HG03575 (cell line): Measurements from ENCODE around the gene SYT3.
"Not testable (repeated sequence)": the region's sequence is repeated elsewhere in the genome, so short reads cannot be mapped to it uniquely, and the experiment has no call there.

Experiments used
- ATAC-seq: cut with Tn5 transposase; IDR thresholded peaks from one replicate; pipeline ENCODE4 v1.9.1; 2021; ENCODE audit not compliant: unreplicated experiment, insufficient number of reproducible peaks, low FRiP score; ENCODE audit errors: extremely low read depth

SYT3 gene

GRCh38 chr19:50645107-50645506, 5.4 kb upstream of the SYT3 start:
- no peak for ATAC-seq

GRCh38 chr19:50644315-50644915, 4.7 kb upstream of the SYT3 start:
- ATAC-seq = no peak

- ATAC-seq = no peak
Observed at GRCh38 chr19:50640368-50640767, 687 bp upstream of the SYT3 start.

DNA sequence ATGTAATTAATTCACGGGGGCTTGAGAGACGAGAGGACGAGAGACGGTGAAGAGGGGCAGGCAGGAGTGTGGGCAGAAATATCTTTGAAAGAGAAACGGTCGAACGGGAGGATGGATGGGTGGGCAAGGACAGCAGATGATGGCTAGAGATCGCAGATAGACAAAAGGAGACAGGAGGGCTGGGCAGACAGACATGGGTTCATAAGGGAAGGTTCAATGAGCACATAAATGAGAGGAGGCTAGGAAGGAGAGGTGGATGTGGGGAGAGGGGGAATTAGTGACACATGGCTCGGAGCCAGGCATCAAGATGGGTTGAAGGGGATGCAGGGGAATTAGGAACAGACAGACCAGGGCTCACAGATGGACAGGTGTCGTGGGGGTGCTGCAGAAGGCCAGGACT, 1.1 kb downstream of the SYT3 start:
- no peak for ATAC-seq

DNA sequence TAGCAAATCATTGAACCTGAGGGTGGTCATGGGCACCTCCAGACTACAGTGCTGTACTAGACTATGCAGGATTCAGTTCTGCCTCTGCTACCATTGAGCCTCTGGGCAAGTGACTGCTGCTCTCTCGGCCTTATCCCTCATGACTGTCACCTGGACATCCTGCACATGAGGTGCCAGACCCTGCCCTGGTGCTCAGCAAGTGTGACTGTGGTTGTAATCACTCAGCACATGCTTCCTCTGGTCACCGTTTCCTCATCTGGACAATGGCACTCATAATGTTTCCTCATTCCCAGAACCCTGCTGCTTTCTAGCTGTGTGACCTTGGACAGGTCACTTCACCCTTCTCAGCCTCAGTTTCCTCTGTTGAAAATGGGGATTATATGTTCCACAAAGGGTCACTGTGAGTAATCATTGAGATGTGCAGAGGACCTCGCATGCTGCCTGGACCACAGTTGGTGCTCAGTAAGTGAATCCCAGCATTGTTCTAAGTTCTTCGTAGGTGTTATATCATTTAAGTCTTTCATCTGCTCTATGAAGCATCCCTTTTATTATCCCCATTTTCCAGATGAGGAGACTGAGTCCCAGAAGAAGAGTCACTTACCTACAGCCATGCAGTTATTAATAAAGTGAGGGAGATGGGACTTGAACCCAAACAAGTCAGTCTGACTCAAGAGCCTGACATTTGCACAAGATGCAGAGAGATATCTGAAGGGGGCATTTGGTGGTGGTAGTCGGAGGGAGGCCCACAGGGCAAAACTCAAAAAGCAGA, 3.2 kb downstream of the SYT3 start:
- no peak for ATAC-seq

- no peak for ATAC-seq
Observed at GRCh38 chr19:50633973-50634372, 5.7 kb downstream of the SYT3 start.

DNA sequence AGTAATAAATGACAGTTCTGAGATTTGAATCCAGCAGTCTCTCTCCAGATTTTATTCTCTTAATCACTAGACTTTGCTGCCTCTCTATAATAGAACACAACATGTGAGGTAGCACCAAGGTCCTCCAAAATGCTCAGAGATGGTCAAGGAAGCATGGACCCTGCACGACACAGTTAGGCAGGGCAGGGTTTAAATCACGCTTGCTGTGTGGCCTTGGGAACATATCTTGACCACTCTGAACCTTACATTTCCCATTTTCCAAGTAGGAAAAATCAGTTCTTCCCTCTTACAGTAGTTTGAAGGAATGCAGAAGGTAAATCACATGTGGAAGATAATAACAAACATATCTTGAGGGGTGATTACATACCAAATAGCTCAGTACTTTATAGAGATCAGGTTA, 6.3 kb downstream of the SYT3 start:
- no peak for ATAC-seq

GRCh38 chr19:50632151-50632835, 7.4 kb downstream of the SYT3 start:
- no peak for ATAC-seq

DNA sequence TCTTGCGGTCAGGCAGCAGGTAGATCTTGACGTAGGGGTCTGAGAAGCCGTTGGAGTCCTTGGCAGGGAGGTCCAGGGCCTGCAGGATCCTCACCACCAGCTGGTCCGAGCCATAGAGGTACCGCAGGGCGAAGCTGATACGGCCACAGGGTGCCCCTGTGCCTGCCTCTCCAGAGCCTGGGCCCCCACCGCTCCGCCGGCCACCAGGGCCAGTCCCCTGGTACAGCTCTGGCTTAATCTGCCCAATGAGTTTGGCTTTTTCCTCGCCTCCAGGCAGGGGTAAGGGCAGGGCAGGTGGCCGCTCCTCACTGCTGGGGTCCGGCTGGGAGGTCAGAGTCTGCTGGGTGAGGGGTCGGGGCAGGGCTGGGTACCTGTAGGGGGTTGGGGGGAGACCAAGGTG, 9.9 kb downstream of the SYT3 start:
- no peak for ATAC-seq

DNA sequence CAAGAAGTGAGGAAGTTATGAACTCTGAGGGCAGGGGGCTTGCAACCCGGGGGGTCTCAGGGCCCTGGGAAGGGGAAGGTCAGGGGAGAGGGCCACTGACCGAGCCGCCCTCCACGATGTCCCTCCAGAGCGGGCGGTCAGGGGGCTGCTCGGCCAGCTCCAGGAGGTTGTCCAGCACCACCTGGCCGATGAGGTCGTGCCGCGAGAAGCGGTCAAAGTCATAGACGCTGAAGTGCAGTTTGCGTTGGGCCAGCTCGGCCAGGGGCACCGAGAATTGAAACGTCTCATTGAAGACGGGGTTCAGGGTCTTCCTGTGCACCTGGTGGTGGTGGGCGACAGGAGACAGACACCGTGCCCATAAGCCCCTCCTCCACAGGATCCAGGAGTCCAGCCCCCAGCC, 10.5 kb downstream of the SYT3 start:
- ATAC-seq = no peak

DNA sequence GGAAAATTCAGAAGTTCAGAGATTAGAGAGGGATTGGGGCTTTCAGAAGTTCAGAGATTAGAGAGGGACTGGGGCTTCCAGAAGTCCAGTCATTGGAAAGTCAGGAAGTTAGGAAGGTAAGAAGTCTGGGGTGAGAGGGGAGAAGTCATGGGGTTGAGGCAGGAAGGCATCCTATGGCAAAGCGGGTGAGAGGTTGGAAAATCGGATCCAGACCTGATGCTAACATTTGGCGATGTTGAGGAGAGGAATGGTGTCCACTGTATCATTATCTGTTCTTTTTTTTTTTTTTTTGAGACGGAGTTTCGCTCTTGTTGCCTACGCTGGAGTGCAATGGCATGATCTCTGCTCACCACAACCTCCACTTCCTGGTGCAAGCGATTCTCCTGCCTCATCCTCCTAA, 11.1 kb downstream of the SYT3 start:
- ATAC-seq = no peak

DNA sequence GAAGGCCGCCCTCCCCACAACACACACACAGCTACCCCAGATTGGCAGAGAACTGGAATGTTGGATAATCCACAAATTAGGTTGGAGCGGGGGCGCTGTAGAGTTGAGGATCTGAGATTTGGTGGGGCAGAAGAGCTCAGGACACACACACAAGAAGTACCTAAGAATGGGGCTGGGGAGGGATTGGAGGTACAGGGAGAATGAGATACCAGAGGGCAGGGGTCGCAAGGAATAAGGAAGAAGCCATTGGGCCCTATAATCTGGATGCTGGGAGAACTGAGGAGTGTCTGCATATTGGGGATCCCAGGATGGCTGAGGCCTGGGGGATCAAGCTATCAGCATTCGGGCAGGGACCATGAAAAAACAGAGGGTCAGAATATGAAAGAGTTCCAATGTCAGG, 11.5 kb downstream of the SYT3 start:
- ATAC-seq = no peak

DNA sequence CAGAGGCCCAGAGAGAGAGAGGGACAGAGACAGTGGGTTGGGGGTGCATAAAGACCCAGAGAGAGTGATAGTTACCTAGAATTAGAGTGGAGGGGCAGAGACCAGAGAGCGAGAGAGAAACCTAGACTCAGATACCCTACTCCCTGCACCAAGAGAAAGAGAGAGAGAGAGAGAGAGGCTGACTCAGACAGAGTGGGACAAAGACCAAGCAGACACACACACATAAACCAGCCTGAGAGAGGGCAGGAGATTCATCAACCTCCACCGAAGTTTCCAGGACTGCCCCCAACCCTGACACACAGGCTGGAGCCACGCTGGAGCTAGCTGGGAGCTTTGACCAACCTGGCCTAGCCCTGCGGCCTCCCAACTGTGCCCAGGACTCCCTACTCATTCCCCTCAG, 12.9 kb downstream of the SYT3 start:
- no peak for ATAC-seq

- ATAC-seq = no peak
Observed at GRCh38 chr19:50626011-50626410, 13.7 kb downstream of the SYT3 start.

DNA sequence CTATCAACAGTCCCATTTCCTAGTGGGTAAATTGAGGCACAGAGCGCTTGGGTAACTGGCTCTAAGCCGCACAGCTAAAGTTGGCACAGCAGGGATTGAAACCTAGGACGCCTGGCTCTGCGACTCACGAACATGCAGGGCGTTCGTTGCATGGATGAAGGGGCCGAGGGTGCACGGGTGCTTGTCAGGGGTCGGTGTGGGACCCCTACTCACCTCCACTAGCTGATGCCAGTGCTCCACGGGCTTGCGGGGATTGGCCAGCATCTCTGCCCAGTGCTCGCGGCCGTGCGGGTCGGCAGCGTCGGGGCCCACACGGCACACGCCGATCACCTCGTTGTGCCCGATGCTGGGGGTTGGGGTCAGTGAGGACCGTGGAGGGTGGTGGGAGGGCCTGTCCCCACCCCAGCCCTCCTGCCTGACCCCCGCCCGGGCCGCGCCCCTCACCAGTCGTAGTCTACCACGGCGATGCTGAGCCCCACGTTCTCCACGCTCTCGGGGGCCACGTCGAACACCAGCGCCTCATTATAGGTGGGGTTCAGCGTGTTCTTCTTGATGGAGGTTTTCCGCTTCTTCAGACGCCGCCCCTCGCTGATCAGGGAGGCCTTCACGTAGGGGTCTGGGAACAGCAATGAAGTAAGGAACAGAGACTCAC, 14.6 kb downstream of the SYT3 start:
- no peak for ATAC-seq

- not testable (repeated sequence) for ATAC-seq
Observed at GRCh38 chr19:50620394-50620906, 19.2 kb downstream of the SYT3 start.

- ATAC-seq = not testable (repeated sequence)
Observed at GRCh38 chr19:50619184-50619583, 20.5 kb downstream of the SYT3 start.

DNA sequence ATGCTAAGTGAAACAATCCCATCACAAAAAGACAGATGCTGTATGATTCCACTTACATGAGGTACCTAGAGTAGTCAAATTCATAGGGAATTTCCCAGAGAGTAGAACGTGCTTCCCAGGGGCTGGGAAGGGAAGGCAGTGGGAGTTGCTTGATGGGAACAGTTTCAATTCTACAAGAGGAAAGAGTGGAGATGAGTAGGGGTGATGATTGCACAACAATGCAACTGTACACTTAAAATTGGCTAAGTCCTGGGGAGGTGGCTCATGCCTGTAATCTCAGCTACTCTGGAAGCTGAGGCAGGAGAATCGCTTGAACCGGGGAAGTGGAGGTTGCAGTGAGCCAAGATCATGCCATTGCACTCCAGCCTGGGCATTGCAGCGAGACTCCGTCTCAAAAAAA, 21.3 kb downstream of the SYT3 start:
- not testable (repeated sequence) for ATAC-seq

- ATAC-seq = not testable (repeated sequence)
Observed at GRCh38 chr19:50612504-50613404, 26.9 kb downstream of the SYT3 start.
